Body of pancreas (tissue), 4 donors: ENCODE data around the gene CENPK.

Experiments used
- CTCF ChIP-seq, 7 experiments: fragments of 450-650 bp in 4 of 7; fragments of 200-600 bp in 3 of 7; sonication (generic) in 3 of 7; IDR thresholded peaks; one replicate each; pipeline ENCODE4 v1.5.1; 2016 to 2019; ENCODE audit warnings: antibody characterized with exemption in 7 of 7
- POLR2A ChIP-seq, 3 donors: fragments of 450-650 bp; IDR thresholded peaks; one replicate each; pipeline ENCODE4 v1.6.1; 2016; ENCODE audit warnings: antibody characterized with exemption in 3 of 3, mild to moderate bottlenecking in 2 of 3

- no peak for TF ChIP-seq CTCF (IDR thresholded peaks at IDR 0.05)
- no peak for TF ChIP-seq POLR2A (IDR thresholded peaks at IDR 0.05)
Observed at GRCh38 chr5:65566505-65566904, 3.5 kb upstream of the CENPK start.
